NK-92 (cell line): ENCODE data around the gene PSMD10.

ENCODE experiments used
- DNase-seq: peaks from one replicate; lab custom pipeline; 2025; ENCODE audit not compliant: unreplicated experiment; lab: John Stamatoyannopoulos, UW

The PSMD10 gene

DNA sequence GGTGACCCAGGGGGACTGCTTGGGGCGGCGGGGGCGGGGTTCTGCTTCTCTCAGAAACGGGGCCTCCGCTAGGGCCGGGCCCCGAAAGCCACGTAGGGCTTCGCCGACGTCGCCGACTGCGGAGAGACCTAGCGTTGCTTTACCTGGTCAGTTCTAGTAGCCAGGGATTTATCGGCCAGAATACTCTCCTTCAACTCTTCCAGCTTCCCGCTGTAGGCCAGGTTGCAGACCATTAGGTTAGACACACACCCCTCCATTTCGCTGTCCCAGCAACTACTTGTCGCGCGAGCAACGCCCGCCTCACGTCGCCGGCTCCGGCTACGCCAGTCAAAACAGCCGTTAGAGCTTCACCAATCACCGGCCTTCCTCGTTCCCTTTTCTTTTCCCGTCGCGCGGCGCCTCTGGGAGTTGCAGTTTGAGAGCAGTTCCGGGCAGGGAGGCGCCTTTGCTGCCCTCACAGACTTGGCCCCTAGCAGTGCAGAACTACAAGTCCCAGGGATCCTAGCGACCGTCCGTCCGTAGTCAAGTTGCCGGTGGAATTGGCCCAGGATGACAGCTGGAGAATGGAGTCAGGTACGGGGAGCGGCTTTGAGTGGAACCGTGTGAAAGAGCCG, at the start of gene PSMD10, which contains the start of gene ATG4A:
Gene PSMD10 (minus strand): TSS at position 279 of the 614 bp plus-strand sequence. CDS start 22 bp downstream, at position 257.
Gene ATG4A (plus strand): TSS at position 515 of the 614 bp plus-strand sequence. CDS start 49 bp downstream, at position 564.
- DNase-seq = peak; percentile 32

GRCh38 chrX:108138814-108139702, 47.7 kb upstream of the PSMD10 start:
- DNase-seq = no peak

DNA sequence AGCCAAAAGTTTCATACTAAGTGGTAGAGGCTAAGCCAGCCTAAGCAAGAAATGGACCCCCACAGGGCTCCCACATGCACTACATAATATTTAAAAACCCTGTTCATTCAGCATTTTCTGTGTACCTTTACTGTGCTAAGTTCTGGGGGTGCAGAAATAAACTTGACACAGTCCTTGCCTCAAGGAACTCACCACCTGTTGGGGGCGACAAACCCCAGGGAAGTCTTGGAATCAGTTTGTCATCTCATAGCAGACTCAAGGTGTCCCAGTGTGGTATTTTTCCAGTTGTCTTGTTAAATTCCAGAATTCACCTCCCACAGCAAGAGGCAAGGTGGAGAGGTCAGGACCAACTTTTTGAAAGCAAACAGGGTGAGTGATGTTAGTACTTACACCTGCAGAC, 43.4 kb upstream of the PSMD10 start:
- no peak for DNase-seq

DNA sequence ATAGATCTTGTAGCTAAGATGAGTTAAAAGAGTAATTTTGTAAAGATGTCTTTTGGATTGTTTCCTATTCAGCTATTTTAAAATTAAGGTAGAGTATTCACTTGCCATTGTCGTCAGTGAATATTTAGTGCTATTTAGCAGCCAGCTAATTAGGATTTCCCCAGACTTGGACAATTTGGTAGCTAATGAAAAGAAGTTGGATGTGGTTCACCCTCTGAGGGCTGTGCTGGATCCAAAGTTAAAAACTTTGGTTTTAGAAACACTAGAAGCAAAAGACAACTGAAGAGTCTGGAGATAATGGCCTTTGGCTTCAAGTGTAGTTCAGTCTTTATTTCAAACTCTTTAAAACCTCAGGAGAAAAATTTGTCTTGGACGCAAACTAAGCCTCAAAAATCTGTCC, 41.5 kb upstream of the PSMD10 start:
- no peak for DNase-seq

- no peak for DNase-seq
Measured at GRCh38 chrX:108132034-108132433, 40.7 kb upstream of the PSMD10 start.

GRCh38 chrX:108131471-108131870, 40.1 kb upstream of the PSMD10 start:
- no peak for DNase-seq

- DNase-seq = no peak
Measured at GRCh38 chrX:108130889-108131288, 39.5 kb upstream of the PSMD10 start.

GRCh38 chrX:108127152-108127551, 35.8 kb upstream of the PSMD10 start:
- DNase-seq = no peak

GRCh38 chrX:108126661-108127060, 35.3 kb upstream of the PSMD10 start:
- DNase-seq = no peak

GRCh38 chrX:108123591-108124366, 32.4 kb upstream of the PSMD10 start:
- DNase-seq = no peak

DNA sequence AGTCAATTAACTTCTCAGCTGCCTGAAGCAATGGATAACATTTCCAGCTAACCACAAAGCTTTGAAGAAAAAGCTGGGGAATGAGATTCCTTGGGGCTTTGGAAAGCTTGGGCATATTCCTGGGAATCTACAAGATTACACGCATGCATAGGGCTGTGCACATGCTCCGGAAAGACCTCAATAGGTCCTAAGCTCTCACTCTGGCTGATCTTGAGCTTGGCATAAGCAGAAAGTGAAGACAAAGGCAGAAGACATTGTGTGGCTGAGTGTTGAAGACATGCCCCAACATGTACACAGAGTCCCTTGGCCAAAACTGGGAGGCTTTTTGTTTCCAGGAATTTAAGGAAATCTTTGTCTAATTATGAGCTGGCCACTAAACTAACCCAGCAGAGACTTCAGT, 31.4 kb upstream of the PSMD10 start:
- DNase-seq = no peak

GRCh38 chrX:108121291-108121690, 29.9 kb upstream of the PSMD10 start:
- DNase-seq = no peak

- no peak for DNase-seq
Measured at GRCh38 chrX:108117988-108118387, 26.6 kb upstream of the PSMD10 start.

- no peak for DNase-seq
Measured at GRCh38 chrX:108114541-108114940, 23.2 kb upstream of the PSMD10 start.

GRCh38 chrX:108105473-108105872, 14.1 kb upstream of the PSMD10 start:
- no peak for DNase-seq

DNA sequence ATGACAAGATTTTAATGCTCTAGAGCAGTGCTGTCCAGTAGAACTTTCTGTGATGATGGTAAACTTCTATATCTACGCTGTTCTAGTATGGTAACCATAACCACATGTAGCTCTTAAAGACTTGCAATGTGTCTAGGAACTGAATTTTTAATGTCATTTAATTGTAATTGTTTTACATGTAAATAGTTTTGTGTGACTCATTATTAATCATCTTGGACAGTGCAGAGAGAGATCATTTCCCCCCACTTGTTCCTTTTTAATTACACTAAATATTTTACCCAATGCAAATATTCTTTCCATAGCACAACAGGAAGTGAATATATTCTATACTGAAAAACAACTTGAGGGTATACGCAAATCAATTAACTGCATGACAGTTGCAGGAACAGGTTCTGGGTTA, 6.0 kb upstream of the PSMD10 start:
- no peak for DNase-seq

DNA sequence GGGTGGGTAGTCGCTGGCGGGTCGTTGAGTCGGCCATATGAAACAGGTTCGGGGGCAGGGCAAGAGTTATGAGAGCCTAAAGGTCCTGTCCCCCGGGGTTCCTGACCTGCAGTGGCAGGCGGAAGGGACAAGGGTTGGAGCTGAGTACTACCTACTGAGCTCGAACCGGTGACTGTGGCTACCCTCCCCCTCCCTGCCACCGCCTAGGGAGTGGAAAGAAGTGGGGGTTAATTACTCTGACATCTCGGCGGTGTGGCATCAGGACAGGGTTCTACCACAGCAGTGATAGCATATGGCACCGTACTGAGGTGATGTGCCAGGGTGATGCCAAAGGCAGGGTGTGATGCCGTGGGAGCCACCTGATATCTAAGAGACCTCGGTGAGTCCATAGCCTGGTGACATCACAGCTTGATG, 543 bp upstream of the PSMD10 start:
- DNase-seq = no peak

GRCh38 chrX:108090491-108091263, 665 bp downstream of the PSMD10 start:
- DNase-seq = no peak

DNA sequence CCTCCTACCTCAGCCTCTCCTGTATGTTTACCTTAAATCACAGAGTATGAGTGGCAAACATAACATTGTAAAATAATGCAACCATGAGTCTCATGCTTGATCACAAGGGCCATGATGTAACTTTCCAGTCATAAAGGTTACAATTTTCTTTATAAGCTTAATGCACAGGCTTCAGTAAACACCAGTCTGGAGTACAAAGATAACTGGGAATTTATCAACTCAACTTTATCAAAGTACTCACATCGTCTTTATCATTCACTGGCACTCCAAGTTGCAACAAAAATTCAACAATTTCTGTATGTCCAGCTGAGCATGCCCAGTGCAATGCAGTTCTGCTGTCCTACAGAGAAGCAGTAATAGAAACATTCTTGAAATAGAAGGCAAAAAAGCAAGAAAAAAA, 2.8 kb downstream of the PSMD10 start:
- DNase-seq = no peak

DNA sequence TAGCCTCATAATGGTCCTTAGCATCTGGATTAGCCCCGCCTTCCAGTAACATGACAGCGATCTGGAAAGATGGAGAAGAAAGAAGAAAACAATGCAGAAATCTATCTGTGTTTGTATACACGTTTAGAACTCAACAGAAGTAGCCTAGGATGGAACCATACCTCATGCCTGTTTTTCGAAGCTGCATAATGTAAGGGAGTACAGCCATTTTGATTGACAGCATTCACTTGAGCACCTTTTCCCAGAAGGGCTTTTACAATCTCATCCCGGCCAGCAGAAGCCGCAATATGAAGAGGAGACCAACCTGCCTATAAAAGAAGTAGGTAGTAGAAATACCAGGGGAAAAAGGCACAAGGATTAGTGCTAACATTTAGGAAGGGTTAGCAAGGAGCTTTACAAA, 3.5 kb downstream of the PSMD10 start:
- DNase-seq = no peak

DNA sequence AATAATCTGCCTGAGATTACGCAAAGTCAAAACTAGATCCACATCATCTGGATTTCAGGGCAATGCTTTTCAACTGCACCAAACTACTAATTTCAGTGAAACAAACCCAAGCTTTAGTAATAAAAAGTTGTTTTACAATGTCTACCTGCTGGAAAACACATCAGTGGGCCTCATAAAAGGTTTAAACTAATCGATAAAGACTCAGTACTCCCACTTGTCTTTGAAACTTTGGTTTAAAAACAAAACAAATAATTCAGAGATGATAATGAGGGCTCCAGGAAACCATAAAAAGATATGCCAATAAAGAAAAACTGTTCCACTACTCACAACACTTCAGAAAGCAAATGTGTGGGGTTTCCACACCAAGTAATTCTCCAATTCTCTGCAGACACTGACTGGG, 10.2 kb downstream of the PSMD10 start:
- no peak for DNase-seq
